GM23248 (cell line): Measurements from ENCODE around the gene SYPL1. TPM values are rescaled to one million over a fixed set of nuclear protein-coding genes. Genes with fewer than 3 reads are reported as not detected.

Experiments
- DNase-seq: peaks from one replicate; pipeline ENCODE4 v3.0.0-alpha.2; 2015
- H2AFZ ChIP-seq: fragments of 200-600 bp; sonication (generic); 2 replicates; pipeline ENCODE4 v1.6.1; 2016; ENCODE audit warnings: antibody characterized with exemption
- H3F3A ChIP-seq: fragments of 200-600 bp; sonication (generic); 2 replicates; pipeline ENCODE4 v1.6.1; 2016; ENCODE audit warnings: mild to moderate bottlenecking, antibody characterized with exemption, mixed run types; ENCODE audit not compliant: insufficient read depth
- H3K27ac ChIP-seq: fragments of 200-600 bp; sonication (generic); 2 replicates; pipeline ENCODE4 v1.5.1; 2016; ENCODE audit warnings: mild to moderate bottlenecking
- H3K27me3 ChIP-seq: fragments of 200-600 bp; sonication (generic); replicated peaks from 2 replicates; pipeline ENCODE4 v1.6.1; 2016; ENCODE audit warnings: mild to moderate bottlenecking; ENCODE audit not compliant: insufficient read depth
- H3K36me3 ChIP-seq: fragments of 200-600 bp; sonication (generic); 2 replicates; pipeline ENCODE4 v1.6.1; 2016; ENCODE audit warnings: low read depth, mild to moderate bottlenecking
- H3K4me1 ChIP-seq: fragments of 200-600 bp; sonication (generic); 2 replicates; pipeline ENCODE4 v1.6.1; 2016; ENCODE audit warnings: mild to moderate bottlenecking; ENCODE audit not compliant: insufficient read depth
- H3K4me2 ChIP-seq: fragments of 200-600 bp; sonication (generic); one replicate; pipeline ENCODE4 v1.6.1; 2016; ENCODE audit warnings: mild to moderate bottlenecking; ENCODE audit not compliant: unreplicated experiment
- H3K4me3 ChIP-seq: fragments of 200-600 bp; sonication (generic); 2 replicates; pipeline ENCODE4 v1.5.1; 2016; ENCODE audit warnings: mild to moderate bottlenecking
- H3K79me2 ChIP-seq: fragments of 200-600 bp; sonication (generic); 2 replicates; pipeline ENCODE4 v1.6.1; 2016; ENCODE audit warnings: mild to moderate bottlenecking; ENCODE audit not compliant: insufficient read depth
- H3K9ac ChIP-seq: fragments of 200-600 bp; sonication (generic); 2 replicates; pipeline ENCODE4 v1.6.1; 2016; ENCODE audit warnings: mild to moderate bottlenecking
- H3K9me2 ChIP-seq: fragments of 200-600 bp; sonication (generic); 2 replicates; pipeline ENCODE4 v1.6.1; 2016; ENCODE audit warnings: mixed run types, mild to moderate bottlenecking, moderate library complexity; ENCODE audit not compliant: insufficient read depth
- H3K9me3 ChIP-seq: fragments of 200-600 bp; sonication (generic); one replicate; pipeline ENCODE4 v1.6.1; 2017; ENCODE audit warnings: low read depth
- H4K20me1 ChIP-seq: fragments of 200-600 bp; sonication (generic); 2 replicates; pipeline ENCODE4 v1.6.0; 2016; ENCODE audit not compliant: insufficient read depth
- EZH2 ChIP-seq: fragments of 200-600 bp; sonication (generic); IDR thresholded peaks from 2 replicates; pipeline ENCODE4 v1.6.1; 2018; ENCODE audit warnings: antibody characterized with exemption, mild to moderate bottlenecking; ENCODE audit not compliant: insufficient read depth, poor library complexity, severe bottlenecking
- EZH2phosphoT487 ChIP-seq: fragments of 200-600 bp; sonication (generic); IDR thresholded peaks from 2 replicates; pipeline ENCODE4 v1.6.1; 2018; ENCODE audit warnings: antibody characterized with exemption, moderate library complexity, mild to moderate bottlenecking, low read depth; ENCODE audit not compliant: insufficient read depth
- WGBS, 2 experiments: methylation state at CpG; one replicate each; pipeline ENCODE4 v1.1.6; 2015 to 2017; ENCODE audit warnings: low lambda C conversion rate in 2 of 2, low coverage in 1 of 2; ENCODE audit errors: missing lambda C conversion rate in 2 of 2; 5-methylcytosine and 5-hydroxymethylcytosine counted together
- in situ Hi-C: fragments of 300-500 bp; cut with MboI; formaldehyde crosslinking; loops from 2 replicates; pipeline ENCODE4 v1.15.0; 2020
- polyA plus RNA-seq: library from polyadenylated mRNA; unstranded; fragments of >200 nt; fragmentation: Nextera tagmentation; extraction: Ambion mirVana; gene quantifications from 2 replicates; pipeline ENCODE4 v1.2.1, GENCODE V29; 2016
- total RNA-seq: library from RNA; depleted of rRNA; stranded (reverse); fragments of >200 nt; shearing (Covaris generic); gene quantifications from 2 replicates; pipeline ENCODE4 v1.2.3, GENCODE V29; 2014

Gene SYPL1
- total and polyA plus RNA-seq, 2 experiments from 2014 or later, result 49.0 to 105 TPM

GRCh38 chr7:106061301-106061979 lies 50.7 kb downstream of the SYPL1 start:
- no peaks in the 10 kb centered on the region for H3K9me2 ChIP-seq
- no peak overlapping the region for H3K4me3 ChIP-seq
- no peaks in the 10 kb centered on the region for H3F3A ChIP-seq
- in situ Hi-C loops, result no loop called here
- H3K4me2 ChIP-seq, result no peak overlapping the region
- no peak for DNase-seq
- no peak overlapping the region for H3K27ac ChIP-seq
- H2AFZ ChIP-seq, result no peak overlapping the region
- WGBS, 2 experiments, result 88 to 89% methylated on average over 9 of the region's 9 CpGs
- no peak for TF ChIP-seq EZH2phosphoT487
- TF ChIP-seq EZH2, result no peak
- peaks cover 15% of the 10 kb centered on the region for H3K4me1 ChIP-seq
- H3K36me3 ChIP-seq, result no peaks in the 10 kb centered on the region
- no peaks in the 10 kb centered on the region for H3K9me3 ChIP-seq
- H3K79me2 ChIP-seq, result no peaks in the 10 kb centered on the region
- no peaks in the 10 kb centered on the region for H4K20me1 ChIP-seq
- no peak overlapping the region for H3K9ac ChIP-seq
- no peaks in the 10 kb centered on the region for H3K27me3 ChIP-seq

GRCh38 chr7:106060394-106060920 lies 51.7 kb downstream of the SYPL1 start:
- no peaks in the 10 kb centered on the region for H3K9me2 ChIP-seq

GRCh38 chr7:106059556-106059955 lies 52.6 kb downstream of the SYPL1 start:
- Histone ChIP-seq H3K79me2 (no peaks in the 10 kb centered on the region), H3F3A (no peaks in the 10 kb centered on the region), H3K9me3 (no peaks in the 10 kb centered on the region), H4K20me1 (no peaks in the 10 kb centered on the region), H3K9me2 (no peaks in the 10 kb centered on the region), H3K27ac (no peak overlapping the region), H3K4me2 (no peak overlapping the region), H2AFZ (no peak overlapping the region), H3K36me3 (no peaks in the 10 kb centered on the region), H3K27me3 (no peaks in the 10 kb centered on the region), H3K4me3 (no peak overlapping the region), H3K4me1 (peaks cover 1% of the 10 kb centered on the region; the same call in 1 of the 2 replicates), H3K9ac (no peak overlapping the region)
- in situ Hi-C loops, result loop anchor here (5.0 kb wide), 1 partner anchor 93 kb away; no protein-coding TSS in a partner anchor
- 70 to 83% methylated on average over 2 of the region's 2 CpGs for WGBS, 2 experiments
- DNase-seq, result peak; percentile 31
- TF ChIP-seq EZH2 (no peak), EZH2phosphoT487 (no peak)

More at GRCh38 chr7:106060394-106060920, 51.7 kb downstream of the SYPL1 start:
- Histone ChIP-seq H2AFZ (no peak overlapping the region), H3K36me3 (no peaks in the 10 kb centered on the region), H4K20me1 (no peaks in the 10 kb centered on the region), H3K79me2 (no peaks in the 10 kb centered on the region), H3K4me2 (no peak overlapping the region), H3F3A (no peaks in the 10 kb centered on the region), H3K27me3 (no peaks in the 10 kb centered on the region), H3K9ac (no peak overlapping the region), H3K4me1 (peaks cover 8% of the 10 kb centered on the region), H3K27ac (no peak overlapping the region), H3K4me3 (no peak overlapping the region), H3K9me3 (no peaks in the 10 kb centered on the region)
- DNase-seq, result no peak
- WGBS, 2 experiments, result 72 to 73% methylated on average over 7 of the region's 7 CpGs
- TF ChIP-seq EZH2phosphoT487, result no peak
- TF ChIP-seq EZH2, result no peak
- in situ Hi-C loops, result no loop called here

GRCh38 chr7:106058928-106059324 lies 53.2 kb downstream of the SYPL1 start:
- Histone ChIP-seq H3K9me2 (no peaks in the 10 kb centered on the region), H3K9ac (no peak overlapping the region), H3F3A (no peaks in the 10 kb centered on the region), H3K9me3 (no peaks in the 10 kb centered on the region), H3K79me2 (no peaks in the 10 kb centered on the region), H3K36me3 (no peaks in the 10 kb centered on the region), H3K4me3 (no peak overlapping the region), H3K27ac (no peak overlapping the region), H2AFZ (no peak overlapping the region), H3K4me2 (no peak overlapping the region), H4K20me1 (no peaks in the 10 kb centered on the region), H3K27me3 (no peaks in the 10 kb centered on the region; the same call in 1 of the 2 replicates), H3K4me1 (no peaks in the 10 kb centered on the region)
- TF ChIP-seq EZH2phosphoT487, result no peak
- TF ChIP-seq EZH2, result no peak
- 82 to 94% methylated on average over 3 of the region's 3 CpGs for WGBS, 2 experiments
- no peak for DNase-seq
- in situ Hi-C loops, result loop anchor here (5.0 kb wide), 1 partner anchor 93 kb away; no protein-coding TSS in a partner anchor
